ENCODE results near the gene EEF1A2.

The EEF1A2 gene

DNA sequence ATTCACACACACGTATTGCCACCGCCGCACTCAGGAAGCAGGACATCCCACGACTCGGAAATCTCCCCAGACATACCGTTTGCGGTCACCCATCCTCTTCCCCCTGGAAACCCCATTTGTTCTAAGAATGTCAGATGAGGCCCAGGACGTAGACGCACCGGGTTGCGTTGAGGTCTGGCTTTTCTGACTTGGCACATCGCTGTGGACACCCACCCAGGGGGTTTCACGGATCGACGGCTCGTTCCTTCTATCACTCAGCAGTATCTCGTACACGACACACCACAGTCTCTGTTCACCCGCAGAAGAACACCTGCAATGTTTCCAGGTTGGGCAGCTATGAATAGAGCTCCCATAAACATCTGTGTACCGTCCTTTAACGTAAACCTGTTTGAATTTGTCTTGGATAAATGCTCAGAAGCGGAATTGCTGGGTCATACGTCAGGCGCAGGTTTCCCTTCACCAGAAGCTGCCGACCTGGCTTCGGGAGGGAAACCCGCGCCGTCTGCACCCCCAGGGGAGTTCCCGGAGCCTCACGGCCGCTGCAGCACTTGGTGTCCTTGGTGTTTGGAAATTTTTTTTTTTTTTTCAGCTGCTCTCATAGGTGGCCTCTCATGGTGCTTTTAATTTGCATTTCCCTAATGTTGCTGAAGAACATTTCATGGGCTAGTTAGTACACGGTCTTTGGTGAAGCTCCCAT lies 9.3 kb upstream of the EEF1A2 start:
- no peak for DNase-seq (ENCODE audit: low read depth)
- no peak overlapping the region for H3K4me3 ChIP-seq (ENCODE audit: low read length)
- no peak for TF ChIP-seq CTCF (conservative IDR thresholded peaks at IDR 0.05; ENCODE audit: low read length)

DNA sequence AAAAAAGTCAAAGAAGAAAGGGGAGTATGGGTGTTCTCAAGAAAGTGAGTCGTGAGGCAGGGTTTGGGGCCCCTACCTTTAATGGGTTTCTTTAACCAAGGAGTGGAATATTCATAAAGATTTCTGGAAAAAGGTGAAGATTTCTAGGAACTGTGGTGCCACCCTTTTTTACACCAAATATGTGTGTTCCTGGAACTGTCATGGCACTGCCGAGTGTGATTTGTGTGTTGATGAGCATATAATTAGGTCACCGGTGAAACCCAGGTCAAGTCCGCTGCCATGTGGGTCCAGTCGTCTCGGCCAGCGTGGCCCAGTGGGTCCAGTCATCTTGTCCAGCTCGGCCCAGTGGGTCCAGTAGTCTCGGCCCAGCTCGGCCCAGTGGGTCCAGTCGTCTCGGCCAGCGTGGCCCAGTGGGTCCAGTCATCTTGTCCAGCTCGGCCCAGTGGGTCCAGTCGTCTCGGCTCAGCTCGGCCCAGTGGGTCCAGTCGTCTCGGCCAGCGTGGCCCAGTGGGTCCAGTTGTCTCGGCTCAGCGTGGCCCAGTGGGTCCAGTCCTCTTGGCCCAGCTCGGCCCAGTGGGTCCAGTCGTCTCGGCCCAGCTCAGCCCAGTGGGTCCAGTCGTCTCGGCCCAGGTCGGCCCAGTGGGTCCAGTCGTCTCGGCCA lies 8.3 kb upstream of the EEF1A2 start:
- TF ChIP-seq CTCF (conservative IDR thresholded peaks at IDR 0.05; ENCODE audit: low read length): no peak
- no peak overlapping the region for H3K4me3 ChIP-seq (ENCODE audit: low read length)
- DNase-seq (ENCODE audit: low read depth): no peak

GRCh38 chr20:63505723-63506122 lies 6.8 kb upstream of the EEF1A2 start:
- TF ChIP-seq CTCF (conservative IDR thresholded peaks at IDR 0.05; ENCODE audit: low read length): no peak
- no peak overlapping the region for H3K4me3 ChIP-seq (ENCODE audit: low read length)
- DNase-seq (ENCODE audit: low read depth): no peak

- H3K4me3 ChIP-seq (ENCODE audit: low read length): no peak overlapping the region
- no peak for DNase-seq (ENCODE audit: low read depth)
- TF ChIP-seq CTCF (conservative IDR thresholded peaks at IDR 0.05; ENCODE audit: low read length): no peak
These were observed 6.4 kb upstream of the EEF1A2 start for GRCh38 chr20:63505281-63505680.

DNA sequence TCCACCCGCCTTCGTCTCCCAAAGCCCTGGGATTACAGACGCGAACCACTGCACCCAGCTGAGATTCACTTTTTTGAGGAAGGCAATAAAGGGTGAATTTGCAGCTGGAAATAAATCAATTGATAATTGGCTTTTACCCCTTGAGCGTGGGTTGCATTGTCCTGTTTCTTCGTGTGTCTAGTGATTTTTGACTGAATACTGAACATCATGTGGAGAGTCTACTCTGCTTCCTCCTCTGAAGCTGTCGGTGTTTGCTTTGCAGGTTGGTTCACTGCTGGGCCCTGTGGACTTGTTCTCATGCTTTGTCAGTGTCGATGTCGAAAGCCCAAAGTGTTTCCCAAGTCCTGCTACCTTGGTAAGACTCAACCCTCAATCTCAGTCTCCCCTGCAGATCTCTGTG lies 5.8 kb upstream of the EEF1A2 start:
- DNase-seq (ENCODE audit: low read depth): no peak
- TF ChIP-seq CTCF (conservative IDR thresholded peaks at IDR 0.05; ENCODE audit: low read length): no peak
- H3K4me3 ChIP-seq (ENCODE audit: low read length): no peak overlapping the region

GRCh38 chr20:63503524-63503923 lies 4.6 kb upstream of the EEF1A2 start:
- DNase-seq (ENCODE audit: low read depth): no peak
- TF ChIP-seq CTCF (conservative IDR thresholded peaks at IDR 0.05; ENCODE audit: low read length): no peak
- no peak overlapping the region for H3K4me3 ChIP-seq (ENCODE audit: low read length)

DNA sequence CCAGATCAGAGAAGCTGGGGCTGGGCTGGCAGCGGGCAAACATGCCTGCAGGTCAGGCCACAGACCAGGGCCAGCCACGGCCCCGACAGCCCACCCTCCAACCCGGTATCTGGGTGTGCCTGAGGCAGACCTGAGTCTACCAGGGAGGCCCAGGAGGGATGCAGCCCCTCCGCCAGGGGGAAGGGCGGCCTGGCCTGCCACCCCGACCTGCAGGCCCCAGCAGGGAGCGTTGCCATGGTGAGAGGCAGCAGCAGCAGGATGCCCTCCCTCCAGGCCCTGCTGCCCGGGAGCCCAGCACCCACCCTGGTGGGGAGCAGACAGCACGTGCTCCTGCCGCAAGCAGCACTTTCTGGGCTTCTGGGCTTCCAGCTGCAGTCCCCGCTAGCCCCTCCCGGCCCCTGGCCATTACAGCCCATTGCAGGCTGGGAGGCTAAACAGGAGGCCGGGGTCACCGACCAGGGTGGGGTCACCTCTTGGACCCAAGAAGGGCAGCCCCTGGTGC lies 3.8 kb upstream of the EEF1A2 start:
- no peak overlapping the region for H3K4me3 ChIP-seq (ENCODE audit: low read length)
- TF ChIP-seq CTCF (conservative IDR thresholded peaks at IDR 0.05; ENCODE audit: low read length): no peak
- no peak for DNase-seq (ENCODE audit: low read depth)
